Measurements from ENCODE around the gene MARVELD1. TPM values are rescaled to one million over a fixed set of nuclear protein-coding genes. Genes with fewer than 3 reads are reported as not detected.

The MARVELD1 gene
- total and polyA plus RNA-seq, 2 of the 13 experiments (the other 11 are each of a cell fraction or from before 2014, with no cell fraction given) = not detected

DNA sequence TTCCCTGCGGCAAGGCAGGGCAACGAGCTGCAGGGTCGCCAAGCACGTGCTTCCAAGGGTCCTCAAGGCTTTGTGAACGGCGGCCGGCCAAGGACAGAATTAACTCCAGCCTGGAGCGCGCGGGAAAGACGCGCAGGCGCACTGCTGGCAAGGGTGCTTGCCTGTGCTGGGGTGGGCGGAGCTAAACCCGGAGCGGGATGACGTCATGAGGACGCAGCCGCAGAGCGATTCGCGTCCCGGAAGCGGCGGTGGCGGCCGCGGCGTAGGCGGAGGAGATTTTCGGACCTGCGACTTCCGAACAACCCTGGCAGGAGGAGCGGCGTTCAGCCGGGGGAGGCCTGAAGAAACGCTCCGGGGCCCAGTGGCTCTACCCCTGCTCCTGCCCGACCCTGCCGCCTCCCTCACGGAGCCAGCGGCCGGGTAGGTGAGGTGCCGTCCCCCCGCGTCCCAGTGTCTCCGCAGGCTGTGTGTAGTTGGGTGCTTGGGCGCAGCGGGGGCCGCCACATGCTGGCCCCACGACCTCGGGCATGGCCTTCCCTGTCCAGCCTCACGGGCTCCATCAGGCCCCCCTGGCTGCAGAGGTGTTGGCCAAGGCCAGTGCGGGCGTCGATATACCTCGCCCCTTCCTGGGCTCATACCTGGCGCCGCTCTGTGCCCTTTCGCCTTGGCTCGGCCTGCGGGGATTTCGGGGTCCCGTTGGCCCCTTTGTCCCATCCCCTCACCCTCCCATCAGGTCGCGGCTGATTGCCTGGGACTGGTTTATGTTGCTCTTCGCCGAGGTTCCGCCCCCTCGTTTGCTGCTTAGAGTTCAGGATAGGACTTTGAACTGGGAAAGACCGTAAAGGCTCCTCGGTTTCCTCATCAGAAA is 23.6 kb downstream of the MARVELD1 start, which contains the start of gene ZFYVE27 (continued):
- TF ChIP-seq, protein P1, sequence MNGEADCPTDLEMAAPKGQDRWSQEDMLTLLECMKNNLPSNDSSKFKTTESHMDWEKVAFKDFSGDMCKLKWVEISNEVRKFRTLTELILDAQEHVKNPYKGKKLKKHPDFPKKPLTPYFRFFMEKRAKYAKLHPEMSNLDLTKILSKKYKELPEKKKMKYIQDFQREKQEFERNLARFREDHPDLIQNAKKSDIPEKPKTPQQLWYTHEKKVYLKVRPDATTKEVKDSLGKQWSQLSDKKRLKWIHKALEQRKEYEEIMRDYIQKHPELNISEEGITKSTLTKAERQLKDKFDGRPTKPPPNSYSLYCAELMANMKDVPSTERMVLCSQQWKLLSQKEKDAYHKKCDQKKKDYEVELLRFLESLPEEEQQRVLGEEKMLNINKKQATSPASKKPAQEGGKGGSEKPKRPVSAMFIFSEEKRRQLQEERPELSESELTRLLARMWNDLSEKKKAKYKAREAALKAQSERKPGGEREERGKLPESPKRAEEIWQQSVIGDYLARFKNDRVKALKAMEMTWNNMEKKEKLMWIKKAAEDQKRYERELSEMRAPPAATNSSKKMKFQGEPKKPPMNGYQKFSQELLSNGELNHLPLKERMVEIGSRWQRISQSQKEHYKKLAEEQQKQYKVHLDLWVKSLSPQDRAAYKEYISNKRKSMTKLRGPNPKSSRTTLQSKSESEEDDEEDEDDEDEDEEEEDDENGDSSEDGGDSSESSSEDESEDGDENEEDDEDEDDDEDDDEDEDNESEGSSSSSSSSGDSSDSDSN (CRISPR knock-in tag; IDR thresholded peaks at IDR 0.05) = peak; percentile 72
- TF ChIP-seq POGZ (CRISPR knock-in tag; IDR thresholded peaks at IDR 0.05) (peak; percentile 81), ZNF570 (CRISPR knock-in tag; IDR thresholded peaks at IDR 0.05; ENCODE audit: borderline replicate concordance) (peak; percentile 95; the same call in 1 of the 2 replicates), NFKB2 (CRISPR knock-in tag; IDR thresholded peaks at IDR 0.05; ENCODE audit: borderline replicate concordance) (peak; percentile 100), ZFX (CRISPR knock-in tag; IDR thresholded peaks at IDR 0.05; ENCODE audit: low read depth) (peak; percentile 82), PHB2 (IDR thresholded peaks at IDR 0.05; ENCODE audit: partially characterized antibody) (no peak), MATR3 (CRISPR knock-in tag; IDR thresholded peaks at IDR 0.05) (no peak), RBAK (CRISPR knock-in tag; IDR thresholded peaks at IDR 0.05) (no peak), SSRP1 (CRISPR knock-in tag; IDR thresholded peaks at IDR 0.05) (no peak), ZNF101 (CRISPR knock-in tag; IDR thresholded peaks at IDR 0.05; ENCODE audit: borderline replicate concordance, low read depth) (peak; percentile 95), THAP11 (CRISPR knock-in tag; IDR thresholded peaks at IDR 0.05) (peak; percentile 89), ELF4 (CRISPR knock-in tag; IDR thresholded peaks at IDR 0.05; ENCODE audit: borderline replicate concordance) (peak; percentile 65; the same call in 1 of the 2 replicates), ZNF350 (CRISPR knock-in tag; IDR thresholded peaks at IDR 0.05; ENCODE audit: borderline replicate concordance, low read depth) (peak; percentile 85), PAWR (CRISPR knock-in tag; IDR thresholded peaks at IDR 0.05; ENCODE audit: borderline replicate concordance) (peak; percentile 91)
- TF ChIP-seq, protein P2, sequence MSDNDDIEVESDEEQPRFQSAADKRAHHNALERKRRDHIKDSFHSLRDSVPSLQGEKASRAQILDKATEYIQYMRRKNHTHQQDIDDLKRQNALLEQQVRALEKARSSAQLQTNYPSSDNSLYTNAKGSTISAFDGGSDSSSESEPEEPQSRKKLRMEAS (IDR thresholded peaks at IDR 0.05) = peak; percentile 100
- TF ChIP-seq, protein P3, sequence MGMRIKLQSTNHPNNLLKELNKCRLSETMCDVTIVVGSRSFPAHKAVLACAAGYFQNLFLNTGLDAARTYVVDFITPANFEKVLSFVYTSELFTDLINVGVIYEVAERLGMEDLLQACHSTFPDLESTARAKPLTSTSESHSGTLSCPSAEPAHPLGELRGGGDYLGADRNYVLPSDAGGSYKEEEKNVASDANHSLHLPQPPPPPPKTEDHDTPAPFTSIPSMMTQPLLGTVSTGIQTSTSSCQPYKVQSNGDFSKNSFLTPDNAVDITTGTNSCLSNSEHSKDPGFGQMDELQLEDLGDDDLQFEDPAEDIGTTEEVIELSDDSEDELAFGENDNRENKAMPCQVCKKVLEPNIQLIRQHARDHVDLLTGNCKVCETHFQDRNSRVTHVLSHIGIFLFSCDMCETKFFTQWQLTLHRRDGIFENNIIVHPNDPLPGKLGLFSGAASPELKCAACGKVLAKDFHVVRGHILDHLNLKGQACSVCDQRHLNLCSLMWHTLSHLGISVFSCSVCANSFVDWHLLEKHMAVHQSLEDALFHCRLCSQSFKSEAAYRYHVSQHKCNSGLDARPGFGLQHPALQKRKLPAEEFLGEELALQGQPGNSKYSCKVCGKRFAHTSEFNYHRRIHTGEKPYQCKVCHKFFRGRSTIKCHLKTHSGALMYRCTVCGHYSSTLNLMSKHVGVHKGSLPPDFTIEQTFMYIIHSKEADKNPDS (CRISPR knock-in tag; IDR thresholded peaks at IDR 0.05) = peak; percentile 86
- TF ChIP-seq, protein P4, sequence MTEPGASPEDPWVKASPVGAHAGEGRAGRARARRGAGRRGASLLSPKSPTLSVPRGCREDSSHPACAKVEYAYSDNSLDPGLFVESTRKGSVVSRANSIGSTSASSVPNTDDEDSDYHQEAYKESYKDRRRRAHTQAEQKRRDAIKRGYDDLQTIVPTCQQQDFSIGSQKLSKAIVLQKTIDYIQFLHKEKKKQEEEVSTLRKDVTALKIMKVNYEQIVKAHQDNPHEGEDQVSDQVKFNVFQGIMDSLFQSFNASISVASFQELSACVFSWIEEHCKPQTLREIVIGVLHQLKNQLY (CRISPR knock-in tag; IDR thresholded peaks at IDR 0.05) = peak; percentile 80; the same call in 1 of the 2 replicates
- TF ChIP-seq, protein P5, sequence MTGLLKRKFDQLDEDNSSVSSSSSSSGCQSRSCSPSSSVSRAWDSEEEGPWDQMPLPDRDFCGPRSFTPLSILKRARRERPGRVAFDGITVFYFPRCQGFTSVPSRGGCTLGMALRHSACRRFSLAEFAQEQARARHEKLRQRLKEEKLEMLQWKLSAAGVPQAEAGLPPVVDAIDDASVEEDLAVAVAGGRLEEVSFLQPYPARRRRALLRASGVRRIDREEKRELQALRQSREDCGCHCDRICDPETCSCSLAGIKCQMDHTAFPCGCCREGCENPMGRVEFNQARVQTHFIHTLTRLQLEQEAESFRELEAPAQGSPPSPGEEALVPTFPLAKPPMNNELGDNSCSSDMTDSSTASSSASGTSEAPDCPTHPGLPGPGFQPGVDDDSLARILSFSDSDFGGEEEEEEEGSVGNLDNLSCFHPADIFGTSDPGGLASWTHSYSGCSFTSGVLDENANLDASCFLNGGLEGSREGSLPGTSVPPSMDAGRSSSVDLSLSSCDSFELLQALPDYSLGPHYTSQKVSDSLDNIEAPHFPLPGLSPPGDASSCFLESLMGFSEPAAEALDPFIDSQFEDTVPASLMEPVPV (CRISPR knock-in tag; IDR thresholded peaks at IDR 0.05) = peak; percentile 100
- TF ChIP-seq, protein P6, sequence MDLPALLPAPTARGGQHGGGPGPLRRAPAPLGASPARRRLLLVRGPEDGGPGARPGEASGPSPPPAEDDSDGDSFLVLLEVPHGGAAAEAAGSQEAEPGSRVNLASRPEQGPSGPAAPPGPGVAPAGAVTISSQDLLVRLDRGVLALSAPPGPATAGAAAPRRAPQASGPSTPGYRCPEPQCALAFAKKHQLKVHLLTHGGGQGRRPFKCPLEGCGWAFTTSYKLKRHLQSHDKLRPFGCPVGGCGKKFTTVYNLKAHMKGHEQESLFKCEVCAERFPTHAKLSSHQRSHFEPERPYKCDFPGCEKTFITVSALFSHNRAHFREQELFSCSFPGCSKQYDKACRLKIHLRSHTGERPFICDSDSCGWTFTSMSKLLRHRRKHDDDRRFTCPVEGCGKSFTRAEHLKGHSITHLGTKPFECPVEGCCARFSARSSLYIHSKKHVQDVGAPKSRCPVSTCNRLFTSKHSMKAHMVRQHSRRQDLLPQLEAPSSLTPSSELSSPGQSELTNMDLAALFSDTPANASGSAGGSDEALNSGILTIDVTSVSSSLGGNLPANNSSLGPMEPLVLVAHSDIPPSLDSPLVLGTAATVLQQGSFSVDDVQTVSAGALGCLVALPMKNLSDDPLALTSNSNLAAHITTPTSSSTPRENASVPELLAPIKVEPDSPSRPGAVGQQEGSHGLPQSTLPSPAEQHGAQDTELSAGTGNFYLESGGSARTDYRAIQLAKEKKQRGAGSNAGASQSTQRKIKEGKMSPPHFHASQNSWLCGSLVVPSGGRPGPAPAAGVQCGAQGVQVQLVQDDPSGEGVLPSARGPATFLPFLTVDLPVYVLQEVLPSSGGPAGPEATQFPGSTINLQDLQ (CRISPR knock-in tag; IDR thresholded peaks at IDR 0.05) = peak; percentile 82

Data from HepG2 (cell line).